Activated naive CD4-positive, alpha-beta T cell treated with anti-CD3 and anti-CD28 coated beads, Interleukin-2, amount 10 ng/mL, durations not matched to agents 7 days and 5 days (primary cell): Measurements from ENCODE around the gene COX5B.
"Not testable (repeated sequence)": the region's sequence is repeated elsewhere in the genome, so short reads cannot be mapped to it uniquely, and the experiment has no call there.

Experiments used
- CTCF ChIA-PET: fragments of 350-600 bp; sonication (Branson Sonifier 250); formaldehyde crosslinking; loops from one replicate; lab custom pipeline; 2021; ENCODE audit warnings: antibody characterized with exemption; lab: Charles Lee
- DNase-seq: peaks from one replicate; pipeline ENCODE4 v3.0.0-alpha.2; 2020
- H3K27ac Mint-ChIP-seq: one replicate; pipeline ENCODE4 v1.8.0; 2021; ENCODE audit warnings: mild to moderate bottlenecking, moderate library complexity, mixed read lengths
- H3K27me3 Mint-ChIP-seq: one replicate; pipeline ENCODE4 v1.8.0; 2021; ENCODE audit warnings: mild to moderate bottlenecking, mixed read lengths
- H3K36me3 Mint-ChIP-seq: one replicate; pipeline ENCODE4 v1.8.0; 2021; ENCODE audit warnings: mixed read lengths
- H3K4me1 Mint-ChIP-seq: one replicate; pipeline ENCODE4 v1.8.0; 2021; ENCODE audit warnings: mixed read lengths
- H3K4me3 Mint-ChIP-seq: one replicate; pipeline ENCODE4 v1.8.0; 2021; ENCODE audit warnings: mild to moderate bottlenecking, moderate library complexity, mixed read lengths
- H3K9me3 Mint-ChIP-seq: one replicate; pipeline ENCODE4 v1.8.0; 2021; ENCODE audit warnings: mixed read lengths

COX5B gene

GRCh38 chr2:97672606-97673140 lies 26.8 kb downstream of the COX5B start:
- not testable (repeated sequence) for DNase-seq

GRCh38 chr2:97673182-97673914 lies 27.5 kb downstream of the COX5B start:
- Mint-ChIP-seq H3K27ac (no peak overlapping the region), H3K27me3 (peaks cover 6% of the 10 kb centered on the region), H3K4me1 (peaks cover 10% of the 10 kb centered on the region), H3K4me3 (no peak overlapping the region), H3K9me3 (no peaks in the 10 kb centered on the region), H3K36me3 (no peaks in the 10 kb centered on the region)
- CTCF ChIA-PET: interaction anchor here (1.0 kb wide), 1 partner anchor 9 kb away, joined by 3 read pairs; the partner anchor contains the start of gene ACTR1B
- no peak for DNase-seq

More at GRCh38 chr2:97672606-97673140, 26.8 kb downstream of the COX5B start:
- H3K27me3 Mint-ChIP-seq, H3K4me3 Mint-ChIP-seq, H3K27ac Mint-ChIP-seq, H3K36me3 Mint-ChIP-seq, H3K9me3 Mint-ChIP-seq, H3K4me1 Mint-ChIP-seq: not testable (repeated sequence)
- CTCF ChIA-PET: interaction anchor here (1.0 kb wide), 1 partner anchor 9 kb away, joined by 3 read pairs; the partner anchor contains the start of gene ACTR1B

GRCh38 chr2:97673915-97674283 lies 28.0 kb downstream of the COX5B start:
- CTCF ChIA-PET: no interaction called here
- H3K27ac Mint-ChIP-seq: no peak overlapping the region

GRCh38 chr2:97675430-97676113 lies 29.7 kb downstream of the COX5B start:
- no peak overlapping the region for H3K27ac Mint-ChIP-seq
- peaks cover 6% of the 10 kb centered on the region for H3K27me3 Mint-ChIP-seq
- CTCF ChIA-PET: interaction anchor here (1.4 to 2.4 kb wide), 4 partner anchors 11 to 65 kb away, joined by 3 to 11 read pairs (median 5); partner anchors contain the start of gene ACTR1B
- no peaks in the 10 kb centered on the region for H3K9me3 Mint-ChIP-seq
- no peak for DNase-seq
- no peak overlapping the region for H3K4me3 Mint-ChIP-seq
- peaks cover 10% of the 10 kb centered on the region for H3K4me1 Mint-ChIP-seq
- no peaks in the 10 kb centered on the region for H3K36me3 Mint-ChIP-seq

More at GRCh38 chr2:97673915-97674283, 28.0 kb downstream of the COX5B start:
- no peak for DNase-seq
- Mint-ChIP-seq H3K4me3 (no peak overlapping the region), H3K36me3 (no peaks in the 10 kb centered on the region), H3K9me3 (no peaks in the 10 kb centered on the region), H3K4me1 (peaks cover 10% of the 10 kb centered on the region), H3K27me3 (peaks cover 6% of the 10 kb centered on the region)

- CTCF ChIA-PET: interaction anchor here (0.9 to 2.4 kb wide), 2 partner anchors 12 to 14 kb away, joined by 4 to 11 read pairs; partner anchors contain the start of gene ACTR1B
- H3K27me3 Mint-ChIP-seq: peaks cover 8% of the 10 kb centered on the region
- no peak for DNase-seq
- H3K4me1 Mint-ChIP-seq: peaks cover 10% of the 10 kb centered on the region
- no peak overlapping the region for H3K27ac Mint-ChIP-seq
- H3K9me3 Mint-ChIP-seq: no peaks in the 10 kb centered on the region
- no peaks in the 10 kb centered on the region for H3K36me3 Mint-ChIP-seq
- H3K4me3 Mint-ChIP-seq: no peak overlapping the region
These were observed 30.8 kb downstream of the COX5B start for GRCh38 chr2:97676620-97677019.

- H3K36me3 Mint-ChIP-seq: no peaks in the 10 kb centered on the region
- H3K4me3 Mint-ChIP-seq: no peak overlapping the region
- CTCF ChIA-PET: interaction anchor here (0.9 kb wide), 1 partner anchor 15 kb away, joined by 4 read pairs; no protein-coding TSS in a partner anchor
- DNase-seq: no peak
- H3K9me3 Mint-ChIP-seq: no peaks in the 10 kb centered on the region
- H3K27me3 Mint-ChIP-seq: peaks cover 10% of the 10 kb centered on the region
- no peak overlapping the region for H3K27ac Mint-ChIP-seq
- H3K4me1 Mint-ChIP-seq: peaks cover 10% of the 10 kb centered on the region
These were observed 31.6 kb downstream of the COX5B start for GRCh38 chr2:97677480-97677879.

- Mint-ChIP-seq H3K27ac (no peak overlapping the region), H3K9me3 (no peaks in the 10 kb centered on the region), H3K4me1 (peaks cover 6% of the 10 kb centered on the region), H3K4me3 (no peak overlapping the region), H3K36me3 (no peaks in the 10 kb centered on the region), H3K27me3 (peaks cover 10% of the 10 kb centered on the region)
- DNase-seq: no peak
- CTCF ChIA-PET: no interaction called here
These were observed 32.4 kb downstream of the COX5B start for GRCh38 chr2:97678298-97678697.

- CTCF ChIA-PET: interaction anchor here (1.0 to 2.8 kb wide), 4 partner anchors 9 to 23 kb away, joined by 3 to 12 read pairs (median 5); partner anchors contain the start of gene ACTR1B
- H3K27me3 Mint-ChIP-seq, H3K9me3 Mint-ChIP-seq, H3K36me3 Mint-ChIP-seq, H3K4me3 Mint-ChIP-seq, H3K27ac Mint-ChIP-seq, DNase-seq: not testable (repeated sequence)
- peaks cover 13% of the 10 kb centered on the region for H3K4me1 Mint-ChIP-seq
These were observed 41.4 kb downstream of the COX5B start for GRCh38 chr2:97687235-97687634.

- CTCF ChIA-PET: interaction anchor here (1.0 to 2.8 kb wide), 3 partner anchors 8 to 98 kb away, joined by 5 to 12 read pairs (median 6); partner anchors contain the start of gene ACTR1B
- no peaks in the 10 kb centered on the region for H3K9me3 Mint-ChIP-seq
- H3K4me1 Mint-ChIP-seq: peaks cover 13% of the 10 kb centered on the region
- no peak overlapping the region for H3K4me3 Mint-ChIP-seq
- H3K27ac Mint-ChIP-seq: no peak overlapping the region
- H3K36me3 Mint-ChIP-seq: no peaks in the 10 kb centered on the region
- no peaks in the 10 kb centered on the region for H3K27me3 Mint-ChIP-seq
- no peak for DNase-seq
These were observed 42.4 kb downstream of the COX5B start for GRCh38 chr2:97688062-97688827.

GRCh38 chr2:97691166-97691565 lies 45.3 kb downstream of the COX5B start:
- Mint-ChIP-seq H3K27me3 (peaks cover 8% of the 10 kb centered on the region), H3K4me3 (no peak overlapping the region), H3K27ac (no peak overlapping the region), H3K4me1 (peaks cover 13% of the 10 kb centered on the region), H3K9me3 (no peaks in the 10 kb centered on the region), H3K36me3 (no peaks in the 10 kb centered on the region)
- CTCF ChIA-PET: interaction anchor here (0.9 to 1.7 kb wide), 3 partner anchors 9 to 29 kb away, joined by 3 to 5 read pairs (median 4); no protein-coding TSS in a partner anchor
- no peak for DNase-seq

- Mint-ChIP-seq H3K4me3 (no peak overlapping the region), H3K36me3 (no peaks in the 10 kb centered on the region), H3K4me1 (peaks cover 12% of the 10 kb centered on the region), H3K9me3 (no peaks in the 10 kb centered on the region), H3K27ac (no peak overlapping the region), H3K27me3 (peaks cover 18% of the 10 kb centered on the region)
- CTCF ChIA-PET: no interaction called here
- no peak for DNase-seq
These were observed 47.6 kb downstream of the COX5B start for GRCh38 chr2:97693476-97693875.

- Mint-ChIP-seq H3K36me3 (no peaks in the 10 kb centered on the region), H3K27ac (no peak overlapping the region), H3K4me1 (peaks cover 9% of the 10 kb centered on the region), H3K27me3 (peaks cover 28% of the 10 kb centered on the region), H3K4me3 (no peak overlapping the region), H3K9me3 (no peaks in the 10 kb centered on the region)
- no peak for DNase-seq
- CTCF ChIA-PET: interaction anchor here (1.0 to 5.8 kb wide), 8 partner anchors 8 to 104 kb away, joined by 3 to 115 read pairs (median 5); partner anchors contain the start of gene ACTR1B
These were observed 49.9 kb downstream of the COX5B start for GRCh38 chr2:97695744-97696143.
